CD14-positive monocyte (primary cell): Measurements from ENCODE around the gene CHTOP. TPM values are rescaled to one million over a fixed set of nuclear protein-coding genes. Genes with fewer than 3 reads are reported as not detected.

Source experiments
- DNase-seq, 3 donors: peaks; one replicate each; pipeline ENCODE4 v3.0.0-alpha.2; 2011 to 2022
- H2AFZ ChIP-seq: 2 replicates; pipeline ENCODE4 v1.6.0; 2012; ENCODE audit warnings: mild to moderate bottlenecking, low read depth, low read length, inconsistent platforms; ENCODE audit not compliant: insufficient read depth, poor library complexity, severe bottlenecking
- H3K27ac ChIP-seq, 2 donors: 1 replicate in 1 of 2; 2 replicates in 1 of 2; pipeline ENCODE4 v1.5.1; 2012 to 2013; ENCODE audit warnings: low read length in 2 of 2, control low read depth in 1 of 2, inconsistent platforms in 1 of 2, low read depth in 1 of 2, mild to moderate bottlenecking in 1 of 2
- H3K27me3 ChIP-seq, 2 donors: one replicate each; pipeline versions ENCODE4 v1.6.0 to v1.6.1; 2011 to 2013; ENCODE audit warnings: low read length in 2 of 2; ENCODE audit not compliant: control insufficient read depth in 2 of 2, insufficient read depth in 2 of 2
- H3K36me3 ChIP-seq, 2 donors: replicated peaks in 1 of 2; 1 replicate in 1 of 2; 2 replicates in 1 of 2; pipeline versions ENCODE4 v1.5.1 to v1.6.1; 2012 to 2013; ENCODE audit warnings: low read length in 2 of 2, control low read depth in 1 of 2, inconsistent platforms in 1 of 2, mild to moderate bottlenecking in 1 of 2; ENCODE audit not compliant: insufficient read depth in 2 of 2, control insufficient read depth in 1 of 2
- H3K4me1 ChIP-seq, 2 donors: 1 replicate in 1 of 2; 2 replicates in 1 of 2; pipeline versions ENCODE4 v1.5.1 to v1.6.1; 2012 to 2013; ENCODE audit warnings: low read length in 2 of 2, control low read depth in 1 of 2, inconsistent platforms in 1 of 2, mild to moderate bottlenecking in 1 of 2, moderate library complexity in 1 of 2; ENCODE audit not compliant: insufficient read depth in 2 of 2, control insufficient read depth in 1 of 2
- H3K4me2 ChIP-seq: replicated peaks from 2 replicates; pipeline ENCODE3; 2012; ENCODE audit warnings: low read length, moderate library complexity, mild to moderate bottlenecking; ENCODE audit not compliant: poor library complexity, severe bottlenecking; ENCODE audit errors: extremely low read depth
- H3K4me3 ChIP-seq, 3 experiments: fragments of 200-600 bp in 1 of 3; sonication (generic) in 1 of 3; replicated peaks in 1 of 3; 1 replicate in 2 of 3; 2 replicates in 1 of 3; pipeline ENCODE4 v1.5.1; 2011 to 2013; ENCODE audit warnings: low read length in 3 of 3, mild to moderate bottlenecking in 3 of 3, control low read depth in 2 of 3, low read depth in 2 of 3, inconsistent platforms in 1 of 3, moderate library complexity in 1 of 3
- H3K79me2 ChIP-seq: 2 replicates; pipeline ENCODE4 v1.6.0; 2012; ENCODE audit warnings: mild to moderate bottlenecking, control low read depth, inconsistent platforms, low read length, moderate library complexity; ENCODE audit not compliant: insufficient read depth
- H3K9ac ChIP-seq: 2 replicates; pipeline ENCODE4 v1.6.0; 2017; ENCODE audit warnings: low read length, mild to moderate bottlenecking; ENCODE audit not compliant: insufficient read depth, poor library complexity, severe bottlenecking
- H3K9me3 ChIP-seq, 2 donors: replicated peaks in 1 of 2; 1 replicate in 1 of 2; 2 replicates in 1 of 2; pipeline versions ENCODE4 v1.5.1 to v1.6.1; 2012 to 2013; ENCODE audit warnings: low read length in 2 of 2, control low read depth in 1 of 2; ENCODE audit not compliant: control insufficient read depth in 1 of 2, insufficient read depth in 1 of 2
- H4K20me1 ChIP-seq: 2 replicates; pipeline ENCODE4 v1.6.0; 2012; ENCODE audit warnings: mild to moderate bottlenecking, low read length, control low read depth, moderate library complexity; ENCODE audit not compliant: insufficient read depth
- H3K27ac Mint-ChIP-seq, 7 donors: one replicate each; pipeline ENCODE4 v1.8.0; 2020; ENCODE audit warnings: mild to moderate bottlenecking in 7 of 7, mixed read lengths in 7 of 7, moderate library complexity in 6 of 7, inconsistent platforms in 2 of 7
- H3K27me3 Mint-ChIP-seq, 3 donors: one replicate each; pipeline ENCODE4 v1.8.0; 2021 to 2022; ENCODE audit warnings: low read depth in 3 of 3, mild to moderate bottlenecking in 3 of 3, mixed read lengths in 3 of 3, moderate library complexity in 3 of 3, inconsistent platforms in 1 of 3
- H3K36me3 Mint-ChIP-seq, 2 donors: one replicate each; pipeline ENCODE4 v1.8.0; 2020; ENCODE audit warnings: mixed read lengths in 2 of 2, inconsistent platforms in 1 of 2, mild to moderate bottlenecking in 1 of 2
- H3K4me1 Mint-ChIP-seq: one replicate; pipeline ENCODE4 v1.8.0; 2020; ENCODE audit warnings: mild to moderate bottlenecking, mixed read lengths
- H3K4me3 Mint-ChIP-seq, 2 donors: one replicate each; pipeline ENCODE4 v1.8.0; 2020; ENCODE audit warnings: mild to moderate bottlenecking in 2 of 2, mixed read lengths in 2 of 2, moderate library complexity in 1 of 2
- H3K9me3 Mint-ChIP-seq, 7 donors: one replicate each; pipeline ENCODE4 v1.8.0; 2020 to 2022; ENCODE audit warnings: mixed read lengths in 7 of 7, mild to moderate bottlenecking in 6 of 7, moderate library complexity in 6 of 7, inconsistent platforms in 2 of 7
- CTCF ChIP-seq: fragments of 200-600 bp; IDR thresholded peaks from one replicate; pipeline ENCODE4 v1.8.0; 2022; ENCODE audit warnings: antibody characterized with exemption, mild to moderate bottlenecking
- WGBS: methylation state at CpG from one replicate; pipeline ENCODE4 v1.1.5; 2013; ENCODE audit warnings: missing lambda C conversion rate; ENCODE audit not compliant: insufficient coverage; 5-methylcytosine and 5-hydroxymethylcytosine counted together
- intact Hi-C, 2 donors: fragments of 100-400 bp; cut with micrococcal nuclease; formaldehyde crosslinking; loops; one replicate each; pipeline versions ENCODE4 v1.15.0 to v1.15.1; 2023
- polyA plus RNA-seq, 3 donors: library from polyadenylated mRNA; depleted of rRNA in 1 of 3; unstranded in 2 of 3; stranded (reverse) in 1 of 3; fragments of 300-500 nt in 2 of 3; fragments of >200 nt in 1 of 3; fragmentation: Illumina TruSeq in 2 of 3; gene quantifications; 1 replicate in 2 of 3; 2 replicates in 1 of 3; pipeline ENCODE4 v1.2.3, GENCODE V29; 2012 to 2021

CHTOP gene
- polyA plus RNA-seq, 3 donors, result 28.1 to 56.2 (median 38.2) TPM

DNA sequence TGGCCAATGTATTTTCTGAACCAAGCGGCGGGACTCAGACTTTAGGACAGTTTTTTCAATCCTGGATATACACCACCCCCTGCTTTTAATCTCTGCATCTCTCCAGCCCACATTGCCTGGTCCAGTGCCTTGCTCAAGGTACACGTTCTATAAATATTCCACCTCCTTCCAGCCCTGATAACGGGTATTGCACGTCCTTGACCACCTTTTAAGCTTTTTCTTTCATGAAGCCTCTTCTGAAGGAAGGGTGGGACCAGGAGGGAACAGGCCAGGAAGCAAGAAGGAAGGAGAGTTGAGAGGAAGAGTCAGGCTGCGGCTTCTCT, 24.3 kb upstream of the CHTOP start:
- H3K4me1 Mint-ChIP-seq, result peaks cover 31% of the 10 kb centered on the region
- TF ChIP-seq CTCF, result no peak
- no peaks in the 10 kb centered on the region for H3K9me3 ChIP-seq
- no peaks in the 10 kb centered on the region for H4K20me1 ChIP-seq
- H3K4me3 ChIP-seq, result no peak overlapping the region
- H3K9ac ChIP-seq, result no peak overlapping the region
- H3K4me3 Mint-ChIP-seq, result no peak overlapping the region
- peak overlapping the region in 3 of 7 donors; percentile 12 to 60 (median 52) for H3K27ac Mint-ChIP-seq
- H3K9me3 Mint-ChIP-seq, result peaks cover 0 to 6% (median 0%) of the 10 kb centered on the region in 7 donors
- H3K4me1 ChIP-seq, result peaks cover 19 to 27% of the 10 kb centered on the region in 2 donors
- H3K36me3 Mint-ChIP-seq, result no peaks in the 10 kb centered on the region
- H3K27ac ChIP-seq, result no peak overlapping the region
- no peak for DNase-seq
- intact Hi-C loops, result no loop called here
- no peaks in the 10 kb centered on the region for H3K79me2 ChIP-seq
- H2AFZ ChIP-seq, result no peak overlapping the region
- peaks cover 2 to 3% (median 2%) of the 10 kb centered on the region in 3 donors for H3K27me3 Mint-ChIP-seq
- no peaks in the 10 kb centered on the region for H3K27me3 ChIP-seq
- no peaks in the 10 kb centered on the region for H3K36me3 ChIP-seq
- WGBS, result 79% methylated on average over 3 of the region's 6 CpGs
- no peak overlapping the region for H3K4me2 ChIP-seq

GRCh38 chr1:153610334-153610733, 23.5 kb upstream of the CHTOP start:
- Histone ChIP-seq H3K27me3 (no peaks in the 10 kb centered on the region), H3K27ac (no peak overlapping the region), H2AFZ (no peak overlapping the region), H3K79me2 (no peaks in the 10 kb centered on the region), H3K36me3 (no peaks in the 10 kb centered on the region), H3K4me1 (peaks cover 19 to 27% of the 10 kb centered on the region in 2 donors), H4K20me1 (no peaks in the 10 kb centered on the region), H3K4me3 (peak overlapping the region in 1 of 3 experiments; percentile 13), H3K9ac (no peak overlapping the region), H3K4me2 (no peak overlapping the region), H3K9me3 (no peaks in the 10 kb centered on the region)
- DNase-seq, result peak in 2 of 3 donors; percentile 40 to 59
- H3K27me3 Mint-ChIP-seq, result peaks cover 2 to 3% (median 2%) of the 10 kb centered on the region in 3 donors
- WGBS, result no CpG with 5 or more reads among the region's 4 CpGs
- peak overlapping the region in 1 of 2 donors; percentile 30 for H3K4me3 Mint-ChIP-seq
- intact Hi-C loops, result no loop called here
- no peaks in the 10 kb centered on the region for H3K36me3 Mint-ChIP-seq
- H3K9me3 Mint-ChIP-seq, result peaks cover 0 to 4% (median 0%) of the 10 kb centered on the region in 7 donors
- no peak for TF ChIP-seq CTCF
- H3K4me1 Mint-ChIP-seq, result peaks cover 31% of the 10 kb centered on the region
- peak overlapping the region in 4 of 7 donors; percentile 12 to 75 (median 42) for H3K27ac Mint-ChIP-seq
